Astrocyte of the cerebellum (primary cell): ENCODE data around the gene NHSL2.

Source experiments
- DNase-seq: peaks from one replicate; pipeline ENCODE4 v3.0.0-alpha.2; 2011; ENCODE audit warnings: low read depth
- H3K4me3 ChIP-seq: 2 replicates; pipeline ENCODE4 v1.5.1; 2011; ENCODE audit warnings: mild to moderate bottlenecking, low read depth, low read length, moderate library complexity
- in situ Hi-C: cut with HindIII; loops from 2 replicates; pipeline ENCODE4 v1.10.0; 2017; ENCODE audit warnings: low sequenced_read_pairs
- TF ChIP-seq, protein P1 (sequence below): IDR thresholded peaks from 2 replicates; pipeline ENCODE4 v1.5.1; 2012; ENCODE audit warnings: low read length, low read depth, moderate library complexity, mild to moderate bottlenecking; ENCODE audit errors: missing control alignments

The NHSL2 gene

GRCh38 chrX:72107320-72107719 is 196.7 kb downstream of the NHSL2 start:
- DNase-seq: no peak
- TF ChIP-seq, protein P1, sequence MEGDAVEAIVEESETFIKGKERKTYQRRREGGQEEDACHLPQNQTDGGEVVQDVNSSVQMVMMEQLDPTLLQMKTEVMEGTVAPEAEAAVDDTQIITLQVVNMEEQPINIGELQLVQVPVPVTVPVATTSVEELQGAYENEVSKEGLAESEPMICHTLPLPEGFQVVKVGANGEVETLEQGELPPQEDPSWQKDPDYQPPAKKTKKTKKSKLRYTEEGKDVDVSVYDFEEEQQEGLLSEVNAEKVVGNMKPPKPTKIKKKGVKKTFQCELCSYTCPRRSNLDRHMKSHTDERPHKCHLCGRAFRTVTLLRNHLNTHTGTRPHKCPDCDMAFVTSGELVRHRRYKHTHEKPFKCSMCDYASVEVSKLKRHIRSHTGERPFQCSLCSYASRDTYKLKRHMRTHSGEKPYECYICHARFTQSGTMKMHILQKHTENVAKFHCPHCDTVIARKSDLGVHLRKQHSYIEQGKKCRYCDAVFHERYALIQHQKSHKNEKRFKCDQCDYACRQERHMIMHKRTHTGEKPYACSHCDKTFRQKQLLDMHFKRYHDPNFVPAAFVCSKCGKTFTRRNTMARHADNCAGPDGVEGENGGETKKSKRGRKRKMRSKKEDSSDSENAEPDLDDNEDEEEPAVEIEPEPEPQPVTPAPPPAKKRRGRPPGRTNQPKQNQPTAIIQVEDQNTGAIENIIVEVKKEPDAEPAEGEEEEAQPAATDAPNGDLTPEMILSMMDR: no peak
- in situ Hi-C loops: no loop called here
- no peak overlapping the region for H3K4me3 ChIP-seq

GRCh38 chrX:72107841-72108595 is 197.4 kb downstream of the NHSL2 start:
- H3K4me3 ChIP-seq: no peak overlapping the region
- TF ChIP-seq, protein P1: no peak
- in situ Hi-C loops: no loop called here
- DNase-seq: no peak

DNA sequence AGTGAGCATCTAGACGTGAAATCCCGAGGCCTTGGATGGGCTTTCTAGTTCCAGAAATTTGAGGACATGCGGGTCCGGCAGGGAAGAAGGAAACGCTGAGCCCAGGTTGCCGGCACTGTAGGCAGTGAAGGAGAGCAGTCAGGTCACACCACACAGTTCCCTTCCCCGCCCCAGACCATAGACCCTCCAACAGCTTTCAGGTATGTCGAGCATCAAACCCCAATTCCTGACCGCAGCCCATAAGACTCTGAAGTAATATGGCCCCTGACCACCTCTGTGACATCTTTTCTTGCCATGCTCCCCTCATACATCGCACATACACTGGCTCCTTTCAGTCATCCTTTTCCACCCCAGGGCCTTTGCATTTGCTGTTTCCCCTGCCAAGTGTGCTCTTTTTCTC is 198.0 kb downstream of the NHSL2 start:
- TF ChIP-seq, protein P1: no peak
- no peak for DNase-seq
- H3K4me3 ChIP-seq: no peak overlapping the region
- in situ Hi-C loops: no loop called here

GRCh38 chrX:72110051-72110875 is 199.6 kb downstream of the NHSL2 start:
- DNase-seq: no peak
- no peak overlapping the region for H3K4me3 ChIP-seq
- TF ChIP-seq, protein P1: no peak
- in situ Hi-C loops: no loop called here

DNA sequence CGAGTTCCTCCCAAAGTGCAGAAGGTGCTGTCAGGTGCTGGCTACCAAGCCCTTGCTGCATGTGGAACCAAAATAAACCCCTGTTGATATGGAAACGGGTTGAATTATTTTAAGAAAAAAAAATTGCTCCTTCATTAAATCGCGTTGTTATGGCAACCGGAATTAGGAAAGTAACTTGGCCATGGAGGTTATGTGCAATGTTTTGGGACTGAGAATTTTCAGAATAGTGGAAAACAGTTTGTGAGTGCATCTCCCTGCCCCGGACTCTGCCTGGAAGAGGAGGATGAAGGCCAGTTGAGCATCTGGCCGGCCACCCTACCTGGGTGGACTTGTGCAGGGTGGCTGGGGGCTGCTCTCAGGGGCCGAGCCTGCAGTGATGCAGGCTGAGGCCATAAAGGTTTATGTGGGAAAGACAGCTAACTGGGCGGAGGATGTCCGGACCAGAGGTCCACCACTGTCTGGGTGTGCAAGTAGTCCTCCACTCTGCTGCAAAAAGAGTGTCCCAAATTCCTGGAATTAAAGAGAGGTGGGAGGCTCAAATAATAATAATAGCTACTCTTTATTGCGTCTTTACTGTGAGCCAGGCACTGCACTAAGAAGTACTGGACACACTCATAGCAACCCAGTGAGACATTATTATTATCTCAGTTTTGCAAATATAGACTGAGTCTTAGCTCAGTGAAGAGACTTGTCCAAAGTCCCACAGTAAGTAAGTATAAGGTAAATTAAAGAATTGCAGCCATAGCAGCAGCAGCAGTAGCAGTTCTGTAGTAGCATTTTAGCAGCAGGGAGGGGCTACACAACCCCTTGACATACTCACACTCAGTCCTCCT is 200.4 kb downstream of the NHSL2 start:
- in situ Hi-C loops: no loop called here
- no peak overlapping the region for H3K4me3 ChIP-seq
- TF ChIP-seq, protein P1: no peak
- DNase-seq: no peak

DNA sequence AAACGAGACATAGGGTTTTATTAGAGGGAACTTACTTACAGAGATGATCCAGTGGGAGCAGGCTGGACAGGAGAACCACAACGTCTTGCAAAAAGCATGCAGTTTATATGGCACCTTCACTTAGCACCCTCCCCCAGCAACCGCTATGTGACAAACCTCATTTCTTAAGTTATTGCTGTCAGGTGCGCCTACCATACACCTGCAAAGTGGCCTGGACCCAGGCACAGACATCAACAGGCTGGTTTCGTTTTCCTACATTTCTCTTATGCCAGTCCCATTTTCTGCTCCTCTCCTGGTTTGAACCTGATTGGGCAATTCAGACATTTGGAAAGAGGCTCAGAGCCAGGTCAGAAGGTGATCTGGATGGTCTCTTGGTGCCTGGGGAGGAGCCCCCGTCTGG is 202.8 kb downstream of the NHSL2 start:
- TF ChIP-seq, protein P1: no peak
- DNase-seq: no peak
- no peak overlapping the region for H3K4me3 ChIP-seq
- in situ Hi-C loops: no loop called here
